Esophagus squamous epithelium (tissue), 4 donors: ENCODE measurements around the gene MIPOL1.

Experiments
- CTCF ChIP-seq, 6 experiments: fragments of 450-650 bp in 4 of 6; fragments of 200-600 bp in 2 of 6; sonication (generic) in 2 of 6; IDR thresholded peaks; one replicate each; pipeline ENCODE4 v1.5.1; 2016 to 2019; ENCODE audit warnings: antibody characterized with exemption in 6 of 6, mild to moderate bottlenecking in 4 of 6, moderate library complexity in 4 of 6
- POLR2A ChIP-seq, 4 donors: fragments of 450-650 bp; IDR thresholded peaks; one replicate each; pipeline ENCODE4 v1.6.1; 2017; ENCODE audit warnings: antibody characterized with exemption in 4 of 4, mild to moderate bottlenecking in 4 of 4, moderate library complexity in 3 of 4

DNA sequence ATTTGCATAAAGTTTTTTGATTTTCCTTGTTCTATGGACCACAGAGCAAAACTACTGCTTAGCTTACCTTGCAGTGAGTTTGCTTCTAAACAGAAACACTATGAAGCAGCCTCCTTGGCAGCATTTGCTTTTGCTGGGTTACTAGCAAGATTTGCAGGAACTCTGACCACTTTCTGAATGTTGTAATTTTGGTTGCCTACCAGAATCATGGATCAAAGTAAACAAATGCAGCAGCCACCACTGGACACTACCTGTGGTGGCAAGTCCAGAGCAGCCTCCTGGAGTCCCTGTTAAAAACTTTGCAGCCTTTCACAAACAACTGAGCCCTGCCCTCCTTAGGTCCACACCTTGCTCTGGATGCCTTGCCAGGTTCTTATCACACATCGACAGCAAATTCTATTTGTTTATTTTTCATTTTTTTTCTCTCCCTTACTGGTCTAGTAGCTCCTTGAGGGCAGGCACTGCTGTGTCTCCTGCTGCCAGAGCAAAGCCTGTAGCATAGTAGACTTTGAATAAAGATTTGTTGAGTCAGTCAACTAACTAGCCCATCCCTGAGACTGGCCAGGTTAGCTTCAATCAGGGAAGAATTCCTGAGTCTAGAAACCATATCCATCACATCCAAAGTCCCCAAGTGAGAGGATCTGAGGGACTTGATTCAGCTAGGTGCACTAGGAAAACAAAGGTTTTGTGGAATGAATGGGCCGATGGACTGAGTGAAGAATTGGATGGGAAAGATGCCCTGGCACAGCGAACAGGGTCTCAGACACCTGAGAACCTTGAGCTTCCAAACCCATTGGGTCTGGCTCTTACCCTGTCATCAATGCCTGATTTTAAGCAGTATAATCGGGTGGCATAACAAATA, 403.4 kb downstream of the MIPOL1 start:
- TF ChIP-seq POLR2A (IDR thresholded peaks at IDR 0.05): no peak
- TF ChIP-seq CTCF (IDR thresholded peaks at IDR 0.05): no peak
